ENCODE results near the gene CHD5. TPM values are rescaled to one million over a fixed set of nuclear protein-coding genes. Genes with fewer than 3 reads are reported as not detected.

The CHD5 gene
- total and polyA plus RNA-seq, 7 experiments from 2014 or later: 0.14 to 2.8 (median 0.37) TPM; not detected in 2

GRCh38 chr1:6157528-6158174 lies 22.5 kb downstream of the CHD5 start:
- Mint-ChIP-seq H3K27ac (peak overlapping the region in 1 of 9 donors; percentile 41), H3K4me1 (peaks cover 0 to 24% (median 6%) of the 10 kb centered on the region in 7 donors), H3K9me3 (no peaks in the 10 kb centered on the region), H3K27me3 (peaks cover 0 to 21% (median 13%) of the 10 kb centered on the region in 5 donors), H3K36me3 (peaks cover 0 to 4% (median 0%) of the 10 kb centered on the region in 5 donors), H3K4me3 (no peak overlapping the region)
- Histone ChIP-seq H3K9me3 (ENCODE audit: control insufficient read depth in 2 of 3, low read length in 3 of 3) (no peaks in the 10 kb centered on the region), H3K36me3 (ENCODE audit: control insufficient read depth in 2 of 3, insufficient read depth in 3 of 3, low read length in 3 of 3) (no peaks in the 10 kb centered on the region), H3K4me1 (ENCODE audit: control insufficient read depth in 2 of 2, insufficient read depth in 2 of 2, low read length in 2 of 2) (peaks cover 0 to 5% of the 10 kb centered on the region in 2 donors), H3K27ac (ENCODE audit: low read depth, low read length) (no peak overlapping the region), H3K4me3 (ENCODE audit: low read length) (no peak overlapping the region), H3K27me3 (ENCODE audit: control insufficient read depth in 2 of 2, insufficient read depth in 2 of 2, low read length in 2 of 2) (no peaks in the 10 kb centered on the region)
- ChIA-PET CTCF (no interaction called here), POLR2A (no interaction called here)
- intact Hi-C loops (cut with micrococcal nuclease): no loop called here
- ATAC-seq (no peak), DNase-seq (peak in 1 of 9 donors; percentile 35)

- Histone ChIP-seq H3K4me1 (ENCODE audit: control insufficient read depth in 2 of 2, insufficient read depth in 2 of 2, low read length in 2 of 2) (peaks cover 0 to 5% of the 10 kb centered on the region in 2 donors), H3K36me3 (ENCODE audit: control insufficient read depth in 2 of 3, insufficient read depth in 3 of 3, low read length in 3 of 3) (no peaks in the 10 kb centered on the region), H3K27me3 (ENCODE audit: control insufficient read depth in 2 of 2, insufficient read depth in 2 of 2, low read length in 2 of 2) (no peaks in the 10 kb centered on the region), H3K27ac (ENCODE audit: low read depth, low read length) (no peak overlapping the region), H3K4me3 (ENCODE audit: low read length) (no peak overlapping the region), H3K9me3 (ENCODE audit: control insufficient read depth in 2 of 3, low read length in 3 of 3) (no peaks in the 10 kb centered on the region)
- Mint-ChIP-seq H3K27ac (peak overlapping the region in 1 of 9 donors; percentile 41), H3K4me3 (no peak overlapping the region), H3K36me3 (peaks cover 0 to 4% (median 0%) of the 10 kb centered on the region in 5 donors), H3K4me1 (peaks cover 0 to 28% (median 7%) of the 10 kb centered on the region in 7 donors), H3K9me3 (no peaks in the 10 kb centered on the region), H3K27me3 (peaks cover 0 to 16% (median 13%) of the 10 kb centered on the region in 5 donors)
- intact Hi-C loops (cut with micrococcal nuclease): no loop called here
- ChIA-PET POLR2A (no interaction called here), CTCF (no interaction called here)
- no peak for DNase-seq
- no peak for ATAC-seq
Observed at GRCh38 chr1:6157132-6157527, 23.0 kb downstream of the CHD5 start.

- Histone ChIP-seq H3K27me3 (ENCODE audit: control insufficient read depth in 2 of 2, insufficient read depth in 2 of 2, low read length in 2 of 2) (no peaks in the 10 kb centered on the region), H3K27ac (ENCODE audit: low read depth, low read length) (no peak overlapping the region), H3K4me3 (ENCODE audit: low read length) (no peak overlapping the region), H3K4me1 (ENCODE audit: control insufficient read depth in 2 of 2, insufficient read depth in 2 of 2, low read length in 2 of 2) (peaks cover 0 to 5% of the 10 kb centered on the region in 2 donors), H3K9me3 (ENCODE audit: control insufficient read depth in 2 of 3, low read length in 3 of 3) (no peaks in the 10 kb centered on the region), H3K36me3 (ENCODE audit: control insufficient read depth in 2 of 3, insufficient read depth in 3 of 3, low read length in 3 of 3) (no peaks in the 10 kb centered on the region)
- intact Hi-C loops (cut with micrococcal nuclease): no loop called here
- DNase-seq (no peak), ATAC-seq (no peak)
- POLR2A ChIA-PET: no interaction called here
- H3K4me3 Mint-ChIP-seq: peak overlapping the region in 2 of 10 donors; percentile 20 to 48
- H3K4me1 Mint-ChIP-seq: peaks cover 0 to 28% (median 7%) of the 10 kb centered on the region in 7 donors
- peaks cover 0 to 4% (median 0%) of the 10 kb centered on the region in 5 donors for H3K36me3 Mint-ChIP-seq
- CTCF ChIA-PET: no interaction called here
- peak overlapping the region in 1 of 9 donors; percentile 55 for H3K27ac Mint-ChIP-seq
- H3K9me3 Mint-ChIP-seq: no peaks in the 10 kb centered on the region
- peaks cover 0 to 15% (median 12%) of the 10 kb centered on the region in 5 donors for H3K27me3 Mint-ChIP-seq
Observed at GRCh38 chr1:6154525-6155319, 25.4 kb downstream of the CHD5 start.

DNA sequence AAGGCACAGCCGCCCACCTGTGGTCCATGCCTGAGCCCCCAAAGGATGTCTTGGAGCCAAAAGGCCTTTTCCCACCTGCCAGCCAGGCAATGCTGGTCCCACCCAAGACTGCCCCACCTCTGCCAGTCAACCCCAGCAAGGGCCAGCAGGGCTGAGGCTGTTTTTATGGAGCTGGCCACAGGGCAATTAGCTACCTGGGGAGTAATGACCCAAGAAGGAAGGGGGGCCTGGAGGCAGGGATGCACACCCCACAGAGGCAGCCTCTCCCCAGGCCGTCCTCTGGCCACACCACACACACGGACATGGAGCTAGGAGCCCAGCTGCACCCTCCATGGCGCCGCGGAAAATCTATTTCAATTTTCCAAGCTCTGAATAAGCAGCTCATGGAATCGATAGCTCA lies 27.2 kb downstream of the CHD5 start:
- H3K4me1 Mint-ChIP-seq: peaks cover 0 to 38% (median 10%) of the 10 kb centered on the region in 7 donors
- ATAC-seq (no peak), DNase-seq (no peak)
- H3K27me3 ChIP-seq (ENCODE audit: control insufficient read depth in 2 of 2, insufficient read depth in 2 of 2, low read length in 2 of 2): peaks cover 0 to 3% of the 10 kb centered on the region in 2 donors
- H3K9me3 Mint-ChIP-seq: peaks cover 0 to 1% (median 0%) of the 10 kb centered on the region in 11 donors
- H3K27ac Mint-ChIP-seq: no peak overlapping the region
- peaks cover 0 to 8% of the 10 kb centered on the region in 2 donors for H3K4me1 ChIP-seq (ENCODE audit: control insufficient read depth in 2 of 2, insufficient read depth in 2 of 2, low read length in 2 of 2)
- H3K4me3 Mint-ChIP-seq: peak overlapping the region in 1 of 10 donors; percentile 48
- ChIA-PET CTCF (no interaction called here), POLR2A (no interaction called here)
- H3K27ac ChIP-seq (ENCODE audit: low read depth, low read length): no peak overlapping the region
- no peaks in the 10 kb centered on the region for H3K36me3 ChIP-seq (ENCODE audit: control insufficient read depth in 2 of 3, insufficient read depth in 3 of 3, low read length in 3 of 3)
- H3K36me3 Mint-ChIP-seq: no peaks in the 10 kb centered on the region
- H3K4me3 ChIP-seq (ENCODE audit: low read length): no peak overlapping the region
- H3K27me3 Mint-ChIP-seq: peaks cover 0 to 10% (median 6%) of the 10 kb centered on the region in 5 donors
- no peaks in the 10 kb centered on the region for H3K9me3 ChIP-seq (ENCODE audit: control insufficient read depth in 2 of 3, low read length in 3 of 3)
- intact Hi-C loops (cut with micrococcal nuclease): no loop called here

DNA sequence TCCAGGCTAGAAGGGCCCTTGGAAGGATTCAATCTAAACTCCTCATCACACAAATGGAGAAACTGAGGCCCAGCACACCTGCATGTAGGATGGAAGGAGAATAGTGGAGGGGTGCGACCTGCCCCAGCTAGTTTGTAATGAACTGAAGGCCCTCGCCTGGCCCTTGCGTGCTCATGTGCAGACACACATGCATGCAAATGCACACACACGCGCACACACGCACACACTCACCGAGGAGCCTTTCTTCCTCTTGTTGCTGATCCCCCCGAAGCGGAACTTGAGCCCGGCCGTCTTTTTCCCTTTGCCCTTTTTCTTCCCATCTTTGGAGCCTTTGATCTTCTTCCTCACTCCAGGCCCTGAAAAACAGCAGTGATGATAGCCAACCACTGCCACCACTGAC lies 27.9 kb downstream of the CHD5 start:
- Mint-ChIP-seq H3K9me3 (peaks cover 0 to 1% (median 0%) of the 10 kb centered on the region in 11 donors), H3K4me1 (peaks cover 0 to 38% (median 10%) of the 10 kb centered on the region in 7 donors), H3K36me3 (no peaks in the 10 kb centered on the region), H3K27me3 (peaks cover 0 to 10% (median 4%) of the 10 kb centered on the region in 5 donors), H3K4me3 (no peak overlapping the region), H3K27ac (no peak overlapping the region)
- no peak overlapping the region for H3K27ac ChIP-seq (ENCODE audit: low read depth, low read length)
- no peaks in the 10 kb centered on the region for H3K9me3 ChIP-seq (ENCODE audit: control insufficient read depth in 2 of 3, low read length in 3 of 3)
- H3K27me3 ChIP-seq (ENCODE audit: control insufficient read depth in 2 of 2, insufficient read depth in 2 of 2, low read length in 2 of 2): peaks cover 0 to 3% of the 10 kb centered on the region in 2 donors
- H3K36me3 ChIP-seq (ENCODE audit: control insufficient read depth in 2 of 3, insufficient read depth in 3 of 3, low read length in 3 of 3): no peaks in the 10 kb centered on the region
- ATAC-seq: no peak
- DNase-seq: no peak
- intact Hi-C loops (cut with micrococcal nuclease): no loop called here
- peaks cover 0 to 8% of the 10 kb centered on the region in 2 donors for H3K4me1 ChIP-seq (ENCODE audit: control insufficient read depth in 2 of 2, insufficient read depth in 2 of 2, low read length in 2 of 2)
- H3K4me3 ChIP-seq (ENCODE audit: low read length): no peak overlapping the region
- ChIA-PET POLR2A (no interaction called here), CTCF (no interaction called here)

DNA sequence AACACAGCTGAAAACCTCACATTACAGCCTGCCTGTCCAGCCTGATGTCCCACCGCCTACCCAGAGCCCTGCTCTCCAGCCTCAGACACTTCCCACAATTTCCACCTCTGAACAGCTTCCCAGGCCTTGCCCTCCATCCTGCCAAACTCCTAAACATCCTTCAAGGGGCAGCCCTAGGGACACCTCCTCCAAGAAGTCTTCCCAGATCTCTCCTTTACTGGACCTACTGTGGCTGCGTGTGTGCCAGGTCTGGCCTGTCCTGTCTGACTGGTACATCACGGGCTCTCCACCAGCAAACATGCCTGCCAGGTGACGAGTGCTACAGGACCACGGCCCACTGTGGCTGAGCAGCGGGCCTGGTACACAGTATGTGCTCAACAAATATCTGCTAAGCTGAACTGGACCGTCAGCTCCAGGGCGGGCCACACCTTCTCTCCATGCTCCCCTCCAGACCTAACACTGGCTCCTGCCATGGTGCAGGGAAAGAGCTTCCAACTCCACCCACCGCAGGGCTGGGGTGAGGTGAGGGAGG lies 28.8 kb downstream of the CHD5 start:
- H3K27ac Mint-ChIP-seq: peak overlapping the region in 1 of 9 donors; percentile 14
- ChIA-PET POLR2A (no interaction called here), CTCF (no interaction called here)
- peaks cover 0 to 1% (median 0%) of the 10 kb centered on the region in 11 donors for H3K9me3 Mint-ChIP-seq
- no peak for DNase-seq
- peaks cover 0 to 38% (median 10%) of the 10 kb centered on the region in 7 donors for H3K4me1 Mint-ChIP-seq
- Histone ChIP-seq H3K27me3 (ENCODE audit: control insufficient read depth in 2 of 2, insufficient read depth in 2 of 2, low read length in 2 of 2) (peaks cover 0 to 3% of the 10 kb centered on the region in 2 donors), H3K4me3 (ENCODE audit: low read length) (no peak overlapping the region), H3K27ac (ENCODE audit: low read depth, low read length) (no peak overlapping the region), H3K9me3 (ENCODE audit: control insufficient read depth in 2 of 3, low read length in 3 of 3) (no peaks in the 10 kb centered on the region), H3K4me1 (ENCODE audit: control insufficient read depth in 2 of 2, insufficient read depth in 2 of 2, low read length in 2 of 2) (peaks cover 0 to 8% of the 10 kb centered on the region in 2 donors), H3K36me3 (ENCODE audit: control insufficient read depth in 2 of 3, insufficient read depth in 3 of 3, low read length in 3 of 3) (no peaks in the 10 kb centered on the region)
- H3K4me3 Mint-ChIP-seq: peak overlapping the region in 3 of 10 donors; percentile 17 to 41 (median 37)
- H3K36me3 Mint-ChIP-seq: no peaks in the 10 kb centered on the region
- ATAC-seq: no peak
- intact Hi-C loops (cut with micrococcal nuclease): no loop called here
- peaks cover 0 to 10% (median 4%) of the 10 kb centered on the region in 5 donors for H3K27me3 Mint-ChIP-seq
